Ureter (tissue), 1 donor: Measurements from ENCODE around the gene DIAPH3. TPM values are rescaled to one million over a fixed set of nuclear protein-coding genes. Genes with fewer than 3 reads are reported as not detected.

ENCODE experiments used
- DNase-seq: peaks from one replicate; pipeline ENCODE4 v3.0.0-alpha.2; 2020; ENCODE audit warnings: low spot score
- total RNA-seq: library from RNA; stranded (reverse); gene quantifications from one replicate; pipeline ENCODE4 v1.2.4, GENCODE V29; 2023
- donor health status: DM: yes; HTN: yes; CAD: no.

DIAPH3 gene
- total RNA-seq, 1 donor from 2014 or later: 0.23 TPM

DNA sequence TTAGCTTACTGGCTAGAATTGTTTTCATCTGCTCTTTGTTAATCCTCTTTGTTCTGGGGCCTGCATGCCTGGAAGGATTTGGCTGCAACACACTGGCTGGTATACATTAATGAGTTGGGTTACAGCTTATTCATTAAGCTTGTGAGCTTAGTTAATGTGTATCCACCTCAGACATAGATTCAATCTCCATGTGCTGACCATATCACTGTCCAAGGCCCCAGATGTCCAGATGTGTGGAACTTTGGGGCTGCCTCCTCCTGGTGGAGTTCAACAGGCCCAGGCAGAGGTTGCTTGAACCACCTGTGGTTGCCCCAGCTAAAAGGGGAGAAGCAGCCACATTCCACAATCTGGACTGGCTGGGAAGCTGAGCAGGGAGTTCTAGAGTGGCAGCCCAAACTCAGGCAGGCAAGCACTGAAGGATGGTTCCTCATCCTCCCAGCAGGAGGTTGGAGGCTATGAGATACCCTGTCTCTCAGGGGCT is 5.4 kb downstream of the DIAPH3 start:
- DNase-seq: no peak

DNA sequence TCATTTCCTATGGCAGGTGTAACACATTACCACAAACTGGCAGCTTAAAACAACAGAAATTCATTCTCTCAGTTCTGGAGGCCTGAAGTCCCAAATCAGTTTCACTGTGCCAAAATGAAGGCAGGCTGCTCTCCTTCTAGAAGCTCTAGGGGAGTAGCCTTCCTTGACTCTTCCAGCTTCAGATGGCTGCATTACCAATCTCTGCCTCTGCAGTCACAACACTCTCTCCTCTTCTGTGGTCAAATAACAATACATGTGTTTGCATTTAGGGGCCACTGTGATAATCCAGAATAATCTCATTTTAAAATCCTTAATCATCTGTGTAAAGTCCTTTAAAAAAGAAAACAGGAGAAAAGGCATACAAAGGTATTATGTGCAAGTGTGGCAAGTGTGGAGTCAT is 7.8 kb downstream of the DIAPH3 start:
- DNase-seq: no peak

DNA sequence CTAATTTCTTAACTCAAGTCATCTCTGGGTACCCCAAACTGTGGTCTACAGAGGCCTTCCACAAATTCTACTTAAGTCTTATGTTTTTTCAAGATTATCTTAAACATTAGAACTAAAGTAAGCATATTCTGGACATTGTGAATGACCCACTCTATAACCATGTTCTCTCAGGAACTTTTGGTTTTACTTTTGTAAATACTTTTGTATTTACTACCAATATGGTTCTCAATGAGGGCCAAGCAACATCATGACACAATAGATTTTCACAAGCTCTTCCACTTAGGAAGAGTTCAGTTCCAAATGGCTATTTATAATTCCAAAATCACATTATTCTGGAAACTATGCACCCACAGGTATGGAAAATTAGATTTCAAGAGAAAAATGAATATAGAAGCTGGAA is 10.8 kb downstream of the DIAPH3 start:
- DNase-seq: no peak

DNA sequence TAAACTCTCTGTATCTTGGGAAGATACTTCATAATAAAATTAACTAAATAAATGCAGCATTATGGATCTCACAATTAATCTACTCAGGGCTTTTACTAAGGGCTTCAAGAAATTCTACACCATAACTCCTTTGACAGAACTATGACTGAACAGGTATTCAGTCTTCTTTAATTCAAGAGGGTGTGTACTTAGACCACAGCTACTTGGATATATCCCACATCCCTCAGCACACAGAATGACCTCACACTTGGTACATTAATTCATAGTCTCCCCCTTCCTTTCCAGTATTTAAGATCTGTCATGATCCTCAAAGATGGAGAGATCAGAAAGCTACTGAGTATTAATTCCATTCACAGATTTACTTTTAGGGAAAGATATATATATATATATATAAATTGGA is 11.6 kb downstream of the DIAPH3 start:
- no peak for DNase-seq

DNA sequence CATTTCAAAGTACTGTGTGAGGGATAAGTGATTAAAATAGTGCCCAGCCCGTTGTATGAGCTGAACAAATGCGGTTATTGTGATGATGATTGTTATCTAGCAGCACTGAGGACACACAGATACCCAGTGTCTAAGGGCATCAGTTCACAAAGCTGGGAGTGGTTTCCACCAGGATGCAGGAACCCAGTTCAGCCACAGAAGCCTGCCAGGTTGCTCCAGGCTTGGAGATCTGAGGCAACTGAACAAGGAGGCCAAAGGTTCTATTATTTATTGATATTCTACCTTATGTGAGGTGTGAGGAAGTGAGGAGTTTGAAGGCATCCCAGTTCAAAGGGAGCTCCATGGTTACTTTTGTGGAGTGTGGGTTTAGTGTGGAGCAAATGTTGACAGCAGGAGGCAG is 13.2 kb downstream of the DIAPH3 start:
- DNase-seq: no peak

DNA sequence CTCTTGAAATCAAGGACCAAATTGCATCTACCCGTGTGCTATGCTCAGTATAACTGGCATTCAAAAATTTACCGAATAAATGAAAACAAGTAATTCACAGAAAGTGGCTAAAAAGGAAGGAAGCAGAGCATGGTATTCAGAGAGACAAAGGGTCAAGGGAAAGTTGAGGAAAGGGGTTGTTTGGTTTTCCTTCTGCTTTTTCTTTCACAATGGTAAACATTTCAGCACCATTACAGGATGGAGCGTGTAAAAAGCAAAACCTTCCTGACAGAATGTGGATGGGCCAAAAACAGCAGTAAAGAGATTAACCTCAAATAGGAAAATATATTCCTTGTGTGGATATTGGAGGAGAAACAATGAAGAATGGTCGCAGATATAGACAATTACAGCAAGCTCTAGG is 14.8 kb downstream of the DIAPH3 start:
- no peak for DNase-seq

DNA sequence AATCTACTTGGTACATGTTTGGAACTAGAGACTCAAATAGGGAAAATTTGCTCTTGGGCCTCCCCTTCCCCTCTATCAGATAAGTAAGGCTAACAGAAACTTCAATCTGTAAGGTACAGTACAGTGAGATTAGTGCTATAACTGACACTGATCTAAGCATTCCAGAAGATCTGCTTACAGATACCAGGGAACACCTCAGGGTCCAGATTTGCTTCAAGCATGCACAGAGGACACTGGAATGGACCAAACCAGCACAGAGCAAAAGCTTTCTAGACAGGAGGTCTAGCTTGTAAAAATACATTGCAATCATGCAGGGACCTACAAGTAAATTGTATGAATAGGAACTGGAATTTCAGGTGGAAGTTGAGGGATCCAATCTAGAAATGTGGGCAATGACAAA is 16.4 kb downstream of the DIAPH3 start:
- DNase-seq: no peak

DNA sequence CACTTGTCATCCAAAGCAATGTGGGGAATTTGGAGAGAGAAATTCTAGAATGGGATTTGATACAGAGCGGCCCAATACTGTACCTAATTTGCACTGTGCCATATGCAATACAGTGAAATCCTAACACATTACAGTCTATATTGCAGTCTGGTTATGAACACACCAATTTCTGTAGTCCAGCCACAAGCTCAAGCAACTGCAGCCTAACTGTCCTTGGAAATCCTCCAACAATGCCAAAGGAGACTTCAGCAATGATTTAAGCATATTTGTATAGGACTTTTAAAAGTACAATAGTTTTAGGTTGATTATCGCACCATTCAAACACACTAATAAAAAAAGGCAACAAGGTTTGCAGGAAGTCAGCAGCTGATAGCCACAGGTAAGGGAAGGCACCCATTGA is 17.3 kb downstream of the DIAPH3 start:
- no peak for DNase-seq

DNA sequence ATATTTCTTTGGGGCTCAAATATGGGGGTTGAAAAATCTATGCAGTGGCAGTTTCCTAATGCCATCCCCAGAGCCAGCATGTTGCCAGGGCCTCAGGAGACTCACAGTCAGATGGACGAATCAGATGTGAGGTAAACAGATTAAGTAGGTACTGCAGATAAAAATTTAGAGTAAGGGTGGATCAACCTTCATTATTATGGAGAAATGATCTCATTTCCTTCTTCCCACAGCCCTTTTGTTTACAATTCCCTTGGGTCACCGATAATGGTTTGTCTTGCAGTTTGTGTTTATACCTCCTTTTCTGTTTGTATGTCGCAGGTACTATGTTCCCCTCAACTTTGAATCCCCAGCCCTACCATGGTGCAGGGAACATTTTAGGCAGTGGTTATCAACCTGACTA is 20.0 kb downstream of the DIAPH3 start:
- DNase-seq: no peak

DNA sequence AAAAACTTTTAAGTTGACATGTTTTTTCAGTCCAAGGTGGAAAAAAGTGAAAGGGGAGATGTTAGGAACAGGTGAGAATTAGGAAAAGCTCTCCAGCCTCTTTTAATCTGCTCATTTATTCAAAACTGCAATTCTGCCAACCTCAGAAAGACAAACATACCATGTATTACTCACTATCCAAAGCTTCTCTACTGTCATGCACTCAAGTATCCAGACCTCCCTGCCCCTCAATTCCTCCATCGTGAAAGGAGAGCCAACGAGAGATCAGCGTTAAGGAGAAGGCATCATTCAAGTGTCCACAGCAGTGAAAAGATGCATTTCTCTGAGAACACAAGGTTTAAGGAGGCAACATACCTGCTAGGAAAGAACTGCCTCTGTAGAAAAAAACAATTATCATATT is 24.5 kb downstream of the DIAPH3 start:
- no peak for DNase-seq

DNA sequence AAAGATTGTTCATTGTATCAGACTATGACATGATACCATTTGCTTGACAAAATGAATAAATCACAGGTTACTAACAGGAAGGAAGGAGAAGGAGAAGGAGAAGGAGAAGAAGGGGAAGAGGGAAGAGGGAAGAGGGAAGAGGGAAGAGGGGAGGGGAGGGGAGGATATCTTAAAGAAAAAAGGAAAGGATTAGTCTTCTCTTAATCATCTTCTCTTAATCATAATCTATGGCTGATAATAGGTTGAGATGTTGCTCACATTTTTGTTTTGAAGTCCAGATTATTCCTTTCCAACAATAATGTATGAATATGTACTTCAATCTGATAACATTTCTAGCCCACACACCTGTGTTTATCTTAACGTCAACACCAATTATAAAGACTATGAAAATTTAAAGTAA is 25.1 kb downstream of the DIAPH3 start:
- no peak for DNase-seq

DNA sequence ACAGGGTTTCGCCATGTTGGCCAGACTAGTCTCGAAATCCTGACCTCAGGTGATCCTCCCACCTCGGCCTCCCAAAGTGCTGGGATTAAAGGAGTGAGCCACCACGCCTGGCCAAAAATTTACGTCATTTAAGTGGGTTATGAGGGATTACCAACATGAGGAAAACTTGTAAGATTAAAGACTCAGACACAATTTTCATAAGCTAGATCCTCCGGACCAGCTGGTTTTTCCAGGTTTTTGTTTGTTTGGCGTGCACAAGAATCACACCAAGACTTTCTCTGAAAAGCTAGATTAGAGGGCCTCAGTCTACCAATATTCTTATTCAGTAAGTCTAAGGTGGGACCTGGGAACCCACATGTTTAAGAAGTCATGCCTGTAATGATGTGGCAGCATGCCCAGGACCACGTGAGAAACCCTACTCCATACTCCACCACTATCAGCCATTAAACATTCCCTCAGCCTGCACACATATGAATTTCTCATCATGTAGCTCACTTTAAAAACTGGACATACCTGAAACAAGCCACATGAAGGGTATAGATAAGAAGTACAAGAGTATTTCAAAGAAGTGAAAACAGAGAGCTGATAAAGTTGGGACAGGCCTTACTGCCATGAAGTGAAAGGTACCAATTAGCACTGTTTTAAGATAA is 25.7 kb downstream of the DIAPH3 start:
- DNase-seq: no peak

DNA sequence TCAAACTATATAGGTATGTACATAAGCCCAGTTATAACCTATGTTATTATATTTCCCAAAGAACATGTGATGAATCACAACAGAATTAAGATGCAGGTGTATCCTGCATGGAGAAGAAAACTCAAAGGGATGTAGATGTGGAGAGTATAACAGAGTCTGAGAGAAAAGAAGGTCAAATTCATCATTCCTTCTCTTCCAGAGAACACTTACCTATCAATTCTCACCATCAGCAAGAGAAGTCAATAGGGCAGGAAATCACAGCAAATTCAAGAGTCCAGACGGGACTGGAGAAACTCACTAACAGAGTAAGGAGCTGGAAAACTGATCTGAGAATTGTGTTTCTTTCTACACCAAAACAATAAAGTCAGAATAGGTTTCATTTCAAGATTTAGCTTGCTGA is 28.4 kb downstream of the DIAPH3 start:
- no peak for DNase-seq

DNA sequence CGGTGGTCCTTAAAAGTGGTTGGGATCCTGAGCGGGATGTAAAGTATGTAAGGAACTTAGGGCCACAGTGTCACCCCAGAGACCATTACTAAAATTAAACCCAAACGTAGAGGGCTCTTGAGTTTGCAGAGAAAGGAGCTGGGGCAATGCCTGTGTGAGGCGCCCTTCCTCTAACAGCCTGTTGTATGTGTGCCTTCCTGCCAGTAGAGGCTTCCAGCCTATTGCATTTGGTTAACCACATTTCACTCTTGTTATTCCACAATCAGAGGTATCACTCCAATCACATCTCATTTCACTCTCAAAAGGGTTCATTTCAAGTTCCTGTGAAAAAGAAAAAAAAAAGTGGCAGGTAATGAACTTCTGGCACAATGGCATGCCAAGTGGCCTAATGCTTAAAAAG is 29.4 kb downstream of the DIAPH3 start:
- no peak for DNase-seq

DNA sequence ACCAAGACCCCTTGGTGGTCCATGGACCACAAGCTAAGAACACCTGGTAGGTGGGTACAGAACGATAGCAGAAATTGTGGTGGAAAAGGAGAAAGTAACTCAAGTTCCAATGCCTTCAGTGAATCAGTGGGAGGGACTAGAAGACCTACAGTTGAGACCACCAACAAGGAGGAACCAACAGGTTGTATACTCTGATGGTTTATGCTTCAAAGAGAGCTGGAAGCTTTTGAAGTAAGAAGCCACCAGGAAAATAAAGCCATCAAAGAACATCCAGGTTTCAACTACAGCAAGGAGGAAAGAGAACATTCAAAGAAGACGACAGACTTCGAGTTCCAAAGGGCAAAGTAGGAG is 42.4 kb downstream of the DIAPH3 start:
- DNase-seq: no peak

DNA sequence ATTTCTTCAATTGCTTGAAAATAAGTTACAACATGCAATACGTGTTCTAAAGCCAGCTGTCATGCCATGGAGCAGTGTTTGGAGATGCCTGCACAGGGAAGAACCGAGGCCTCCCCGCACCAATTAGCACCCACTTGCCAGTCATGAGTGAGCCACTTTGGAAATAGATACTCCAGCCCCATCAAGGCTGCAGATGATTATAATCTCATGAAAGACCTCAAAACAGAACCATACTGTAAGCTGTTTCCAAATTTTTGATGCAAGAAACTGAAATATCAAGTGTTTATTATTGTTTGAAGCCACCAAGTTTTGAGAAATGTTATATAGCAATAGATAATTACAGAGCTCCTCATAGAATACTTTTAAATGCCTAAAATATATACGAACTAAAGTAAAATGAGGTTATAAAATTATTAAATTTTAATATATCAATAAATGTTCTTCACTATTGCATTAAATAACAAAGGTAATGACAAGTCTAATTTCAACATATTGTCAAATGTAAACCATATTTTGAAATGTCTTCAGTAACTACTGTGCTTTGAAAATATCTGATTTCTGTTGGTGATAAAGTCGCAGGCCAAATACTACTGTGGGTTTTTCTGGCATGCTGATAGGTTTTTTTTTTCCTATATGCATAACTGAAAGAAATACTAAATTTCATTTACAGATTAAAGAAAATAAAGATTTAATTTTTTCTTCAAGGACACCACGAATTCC is 43.0 kb downstream of the DIAPH3 start:
- DNase-seq: no peak

DNA sequence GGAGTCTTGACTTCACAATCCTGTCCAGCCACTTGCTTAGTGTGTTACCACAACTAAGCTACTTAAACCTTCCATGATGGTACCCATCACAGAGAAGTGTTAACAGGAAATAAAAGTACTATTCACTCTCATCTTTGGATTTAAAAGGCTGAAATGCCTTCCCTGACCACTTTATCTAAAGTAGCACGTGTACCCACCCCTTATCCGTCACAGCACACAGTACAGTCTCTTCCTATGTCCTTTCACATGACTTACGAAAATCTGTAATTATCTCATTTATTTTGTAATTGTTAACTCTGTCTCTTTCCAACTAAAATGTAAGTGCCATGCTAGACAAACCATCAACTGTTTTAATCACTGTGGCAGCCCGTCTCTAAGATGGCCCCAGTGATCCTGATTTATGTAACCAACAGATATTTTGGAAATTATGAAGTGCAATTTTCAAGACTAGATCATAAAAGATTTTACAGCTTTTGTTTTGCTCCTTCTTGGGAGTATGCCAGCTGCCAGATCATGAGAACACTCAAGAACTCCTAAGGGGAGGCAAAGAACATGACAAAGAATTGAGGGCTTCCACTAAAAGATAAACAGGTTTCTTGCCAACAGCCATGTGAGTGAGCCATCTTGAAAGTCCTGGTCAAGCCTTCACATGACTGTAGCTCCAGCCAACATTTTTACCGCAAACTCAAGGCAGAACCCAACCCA is 44.9 kb downstream of the DIAPH3 start:
- no peak for DNase-seq

DNA sequence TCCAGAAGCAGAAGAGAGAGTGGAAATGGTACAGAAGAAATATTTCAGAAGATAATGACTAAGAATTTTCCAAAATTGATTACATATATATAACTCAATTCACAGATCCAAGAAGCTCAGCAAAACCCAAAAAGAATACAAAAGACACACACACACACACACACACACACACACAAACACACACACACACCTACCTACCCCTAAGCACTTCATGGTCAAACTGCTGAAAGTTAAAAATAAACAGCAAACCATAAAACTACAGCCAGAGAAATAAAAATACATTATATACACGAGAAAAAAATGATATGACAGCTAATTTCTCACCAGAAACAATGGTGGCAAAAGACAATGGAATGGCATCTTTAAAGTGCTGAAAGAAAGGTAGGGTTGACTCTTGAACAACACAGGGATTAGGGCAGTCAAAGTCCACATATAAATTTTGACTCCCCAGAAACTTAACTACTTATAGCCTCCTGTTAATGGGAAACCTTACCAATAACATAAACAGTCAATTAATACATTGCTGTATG is 49.2 kb downstream of the DIAPH3 start:
- no peak for DNase-seq

DNA sequence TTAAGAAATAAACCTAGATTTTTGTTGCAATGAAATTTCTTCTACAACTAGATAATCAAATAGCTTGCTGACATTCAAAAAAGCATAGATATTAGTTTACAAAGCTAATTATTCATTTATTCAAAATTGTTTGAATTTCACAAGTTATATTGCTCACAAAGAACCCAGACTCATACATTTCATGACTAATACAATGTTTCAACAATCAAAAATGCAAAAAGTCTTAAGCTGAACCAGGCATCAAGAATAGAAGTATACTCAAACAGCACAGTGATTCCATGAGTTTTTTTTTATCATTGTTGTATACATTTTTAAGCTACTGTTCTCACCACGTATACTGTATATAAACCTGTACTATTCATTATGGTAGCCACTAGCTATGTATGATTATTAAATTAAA is 51.0 kb downstream of the DIAPH3 start:
- no peak for DNase-seq

DNA sequence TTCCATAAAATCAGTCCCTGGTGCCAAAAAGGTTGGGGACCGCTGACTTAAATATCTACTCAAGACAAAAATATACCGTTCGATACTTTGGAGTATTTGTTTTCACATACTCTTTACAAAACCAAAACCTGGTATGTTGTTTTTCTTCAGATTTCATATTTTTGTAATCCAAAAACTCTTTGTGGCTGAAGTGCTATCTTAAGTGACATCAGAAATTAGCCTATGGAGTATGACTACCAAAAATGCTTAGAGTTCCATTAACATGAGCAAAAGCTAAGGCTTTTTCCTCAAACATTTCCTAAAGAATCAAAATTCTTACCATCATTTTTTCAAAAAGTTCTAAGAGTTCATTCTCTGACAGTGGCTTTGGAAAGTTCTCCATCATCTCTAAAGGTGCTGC is 52.0 kb downstream of the DIAPH3 start:
- DNase-seq: no peak

DNA sequence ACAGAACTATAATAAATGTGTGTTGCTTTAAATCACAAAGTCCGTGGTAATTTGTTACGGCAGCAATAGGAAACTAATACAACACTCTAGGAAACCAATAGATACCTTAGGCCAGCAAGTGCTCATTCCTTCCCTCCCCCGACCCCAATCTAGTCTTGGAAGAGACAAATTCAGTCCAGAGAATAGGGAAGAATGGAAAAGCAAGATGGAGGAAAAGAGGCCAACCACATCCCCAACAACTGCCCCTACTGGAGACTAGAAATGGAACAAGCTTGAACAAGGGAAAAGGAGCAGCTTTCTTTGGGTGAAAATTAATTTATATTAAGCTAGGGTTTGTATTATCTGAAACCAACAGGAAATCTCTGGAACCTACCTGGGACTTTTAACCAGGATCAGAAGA is 54.4 kb downstream of the DIAPH3 start:
- DNase-seq: no peak

DNA sequence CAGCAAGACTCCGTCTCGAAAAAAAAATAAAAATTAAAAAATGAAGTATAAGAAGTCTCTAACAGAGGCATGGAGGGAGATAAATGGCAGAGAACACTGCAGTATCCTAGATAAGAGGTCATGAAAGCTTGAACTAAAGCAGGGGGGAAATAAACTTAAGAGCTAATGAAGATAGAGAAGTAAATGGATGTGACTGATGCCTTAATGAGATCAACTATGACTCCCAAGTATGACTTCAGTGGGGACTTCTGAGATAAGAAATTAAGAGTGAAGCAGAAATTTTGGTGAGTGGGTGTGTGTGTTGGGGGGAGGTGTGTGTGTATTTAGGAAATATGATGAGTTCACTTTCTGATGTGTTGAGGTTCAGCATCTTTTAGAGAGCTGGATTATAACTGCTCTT is 55.1 kb downstream of the DIAPH3 start:
- no peak for DNase-seq
